ENCODE data around the gene STYX. TPM values are rescaled to one million over a fixed set of nuclear protein-coding genes. Genes with fewer than 3 reads are reported as not detected.

STYX gene
- total RNA-seq, 1 experiment from 2014 or later = 10.8 TPM

DNA sequence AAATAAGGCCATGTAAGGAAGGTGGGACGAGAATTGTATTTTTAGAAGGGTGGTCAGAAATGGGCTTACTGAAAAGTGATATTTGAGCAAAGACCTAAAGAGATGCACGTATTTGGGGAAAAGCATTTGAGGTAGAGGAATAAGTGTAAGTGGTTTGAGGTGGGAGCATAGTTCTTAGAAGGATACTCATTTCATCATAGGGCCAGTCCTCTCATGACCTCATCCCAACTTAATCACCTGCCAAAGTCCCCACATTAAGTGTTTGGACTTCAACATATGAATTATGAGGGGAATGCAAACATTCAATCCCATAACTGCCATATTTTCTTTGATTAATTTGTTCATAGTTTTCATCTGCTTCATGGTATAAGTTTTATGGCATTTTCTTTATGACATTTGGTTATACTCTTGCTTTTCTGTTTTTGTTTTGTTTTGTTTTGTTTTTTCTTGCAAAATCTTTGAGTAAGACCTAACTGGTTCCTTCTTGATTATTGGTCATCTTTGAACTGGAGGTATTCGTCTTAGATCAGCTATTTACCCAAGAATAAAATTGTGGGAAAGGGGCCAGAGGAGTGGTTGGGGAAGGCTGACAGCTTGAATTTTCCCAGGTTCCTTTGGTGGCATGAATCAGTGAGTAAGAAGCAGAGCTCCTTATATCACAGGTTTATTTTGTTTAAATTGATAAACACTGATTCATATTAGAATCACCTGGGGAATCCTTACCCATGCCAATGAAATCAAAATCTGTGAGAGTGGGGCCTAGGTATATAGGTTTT, 37.3 kb downstream of the STYX start:
- Histone ChIP-seq H3K9me3 (ENCODE audit: insufficient read depth, low read depth) (no peaks in the 10 kb centered on the region), H3K4me2 (no peak overlapping the region), H3K9me2 (ENCODE audit: insufficient read depth) (no peaks in the 10 kb centered on the region), H3K27me3 (ENCODE audit: insufficient read depth, low read depth) (no peaks in the 10 kb centered on the region), H3K4me3 (no peak overlapping the region), H3K79me2 (ENCODE audit: low read depth) (no peaks in the 10 kb centered on the region), H3K36me3 (ENCODE audit: low read depth) (no peaks in the 10 kb centered on the region), H4K20me1 (ENCODE audit: insufficient read depth) (no peaks in the 10 kb centered on the region), H3K27ac (no peak overlapping the region), H3K4me1 (replicated peaks; ENCODE audit: insufficient read depth) (no peaks in the 10 kb centered on the region), H2AFZ (no peak overlapping the region), H3F3A (ENCODE audit: insufficient read depth, low read depth) (no peaks in the 10 kb centered on the region)
- TF ChIP-seq, protein P1, sequence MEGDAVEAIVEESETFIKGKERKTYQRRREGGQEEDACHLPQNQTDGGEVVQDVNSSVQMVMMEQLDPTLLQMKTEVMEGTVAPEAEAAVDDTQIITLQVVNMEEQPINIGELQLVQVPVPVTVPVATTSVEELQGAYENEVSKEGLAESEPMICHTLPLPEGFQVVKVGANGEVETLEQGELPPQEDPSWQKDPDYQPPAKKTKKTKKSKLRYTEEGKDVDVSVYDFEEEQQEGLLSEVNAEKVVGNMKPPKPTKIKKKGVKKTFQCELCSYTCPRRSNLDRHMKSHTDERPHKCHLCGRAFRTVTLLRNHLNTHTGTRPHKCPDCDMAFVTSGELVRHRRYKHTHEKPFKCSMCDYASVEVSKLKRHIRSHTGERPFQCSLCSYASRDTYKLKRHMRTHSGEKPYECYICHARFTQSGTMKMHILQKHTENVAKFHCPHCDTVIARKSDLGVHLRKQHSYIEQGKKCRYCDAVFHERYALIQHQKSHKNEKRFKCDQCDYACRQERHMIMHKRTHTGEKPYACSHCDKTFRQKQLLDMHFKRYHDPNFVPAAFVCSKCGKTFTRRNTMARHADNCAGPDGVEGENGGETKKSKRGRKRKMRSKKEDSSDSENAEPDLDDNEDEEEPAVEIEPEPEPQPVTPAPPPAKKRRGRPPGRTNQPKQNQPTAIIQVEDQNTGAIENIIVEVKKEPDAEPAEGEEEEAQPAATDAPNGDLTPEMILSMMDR (conservative IDR thresholded peaks at IDR 0.05) = no peak
- TF ChIP-seq EZH2 (IDR thresholded peaks at IDR 0.05; ENCODE audit: low read depth) = no peak
- intact Hi-C loops (cut with micrococcal nuclease; ENCODE audit: unreplicated experiment) = no loop called here
- no TSS peak for BruUV-seq (replicated peaks)
- ChIA-PET CTCF (no interaction called here), POLR2A (ENCODE audit: unreplicated experiment) (no interaction called here)
- DNase-seq = no peak

- Histone ChIP-seq H3F3A (ENCODE audit: insufficient read depth, low read depth) (0 out of 2 replicates have a peak, but pooled peaks cover 6% of the 10 kb centered on the region), H3K36me3 (ENCODE audit: low read depth) (peaks cover 6% of the 10 kb centered on the region), H3K9me2 (ENCODE audit: insufficient read depth) (no peaks in the 10 kb centered on the region), H3K27ac (no peak overlapping the region), H3K4me3 (no peak overlapping the region), H3K9me3 (ENCODE audit: insufficient read depth, low read depth) (no peaks in the 10 kb centered on the region), H2AFZ (no peak overlapping the region), H3K79me2 (ENCODE audit: low read depth) (no peaks in the 10 kb centered on the region), H4K20me1 (ENCODE audit: insufficient read depth) (no peaks in the 10 kb centered on the region), H3K4me1 (replicated peaks; ENCODE audit: insufficient read depth) (no peaks in the 10 kb centered on the region), H3K27me3 (ENCODE audit: insufficient read depth, low read depth) (no peaks in the 10 kb centered on the region), H3K4me2 (no peak overlapping the region)
- CTCF ChIA-PET = no interaction called here
- no peak for TF ChIP-seq EZH2 (IDR thresholded peaks at IDR 0.05; ENCODE audit: low read depth)
- TF ChIP-seq, protein P1 (conservative IDR thresholded peaks at IDR 0.05) = no peak
- BruUV-seq (replicated peaks) = no TSS peak
- POLR2A ChIA-PET (ENCODE audit: unreplicated experiment) = no interaction called here
- no peak for DNase-seq
- intact Hi-C loops (cut with micrococcal nuclease; ENCODE audit: unreplicated experiment) = no loop called here
Observed at GRCh38 chr14:52769887-52770286, 39.9 kb downstream of the STYX start.

DNA sequence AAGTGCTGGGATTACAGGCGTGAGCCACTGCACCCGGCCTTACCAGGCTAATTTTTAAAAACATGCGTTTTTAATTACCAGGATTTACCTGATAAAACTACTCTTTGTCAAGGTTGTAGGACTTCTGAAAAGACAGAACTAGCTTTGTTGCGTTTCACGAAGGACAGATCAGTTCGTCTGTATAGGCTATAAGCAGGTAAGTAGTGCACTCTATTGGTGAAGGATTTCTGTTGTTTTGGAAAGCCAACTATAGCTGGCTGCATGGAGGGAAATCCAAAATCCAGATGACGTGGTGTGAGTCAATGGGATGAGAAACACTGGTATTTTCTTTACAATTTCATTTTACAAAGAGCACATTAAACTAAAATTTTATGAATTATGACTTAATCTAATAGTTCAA, 46.9 kb downstream of the STYX start:
- Histone ChIP-seq H3K4me1 (replicated peaks; ENCODE audit: insufficient read depth) (no peaks in the 10 kb centered on the region), H3F3A (ENCODE audit: insufficient read depth, low read depth) (peaks cover 20% of the 10 kb centered on the region; the same call in 1 of the 2 replicates), H3K36me3 (ENCODE audit: low read depth) (peaks cover 47% of the 10 kb centered on the region), H3K4me2 (no peak overlapping the region), H2AFZ (no peak overlapping the region), H3K9me3 (ENCODE audit: insufficient read depth, low read depth) (no peaks in the 10 kb centered on the region), H3K27ac (no peak overlapping the region), H3K27me3 (ENCODE audit: insufficient read depth, low read depth) (no peaks in the 10 kb centered on the region), H3K4me3 (no peak overlapping the region), H3K9me2 (ENCODE audit: insufficient read depth) (no peaks in the 10 kb centered on the region), H3K79me2 (ENCODE audit: low read depth) (no peaks in the 10 kb centered on the region), H4K20me1 (ENCODE audit: insufficient read depth) (no peaks in the 10 kb centered on the region; the same call in 1 of the 2 replicates)
- POLR2A ChIA-PET (ENCODE audit: unreplicated experiment) = no interaction called here
- TF ChIP-seq EZH2 (IDR thresholded peaks at IDR 0.05; ENCODE audit: low read depth) = no peak
- TF ChIP-seq, protein P1 (conservative IDR thresholded peaks at IDR 0.05) = no peak
- intact Hi-C loops (cut with micrococcal nuclease; ENCODE audit: unreplicated experiment) = no loop called here
- DNase-seq = no peak
- CTCF ChIA-PET = no interaction called here
- TSS peak; percentile 19 for BruUV-seq (replicated peaks)
